Measurements from ENCODE around the gene KIAA0753. TPM values are rescaled to one million over a fixed set of nuclear protein-coding genes. Genes with fewer than 3 reads are reported as not detected.
A peak's percentile ranks its signal among the peaks of the same experiment; 100 is the strongest.

Gene KIAA0753
- polyA plus RNA-seq, 1 donor (not counting 4 experiments of a cell fraction or from before 2014, with no cell fraction given): 11.6 TPM

DNA sequence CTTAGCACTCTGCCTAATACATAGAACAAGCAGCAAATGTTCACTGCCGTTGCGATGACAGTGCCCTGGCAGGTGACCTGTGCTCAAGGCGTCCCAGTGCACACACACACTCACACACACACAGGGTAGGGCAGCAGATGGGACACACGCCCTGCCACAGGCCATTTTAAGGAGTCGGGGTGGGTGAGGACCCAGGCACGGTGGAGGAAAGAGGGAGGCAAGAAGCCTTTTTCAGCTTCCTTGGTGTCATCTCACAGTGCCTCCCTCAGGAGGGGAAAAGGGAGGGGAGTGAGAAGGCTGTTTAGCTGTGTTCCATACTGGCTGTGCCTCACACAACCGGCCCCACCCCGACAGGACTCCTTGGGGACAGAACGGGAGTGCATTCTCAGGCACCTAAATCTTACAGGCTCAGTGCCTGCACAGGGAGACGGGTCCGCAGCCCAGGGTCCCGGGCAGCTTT is 85.6 kb downstream of the KIAA0753 start:
- TF ChIP-seq, protein P1, sequence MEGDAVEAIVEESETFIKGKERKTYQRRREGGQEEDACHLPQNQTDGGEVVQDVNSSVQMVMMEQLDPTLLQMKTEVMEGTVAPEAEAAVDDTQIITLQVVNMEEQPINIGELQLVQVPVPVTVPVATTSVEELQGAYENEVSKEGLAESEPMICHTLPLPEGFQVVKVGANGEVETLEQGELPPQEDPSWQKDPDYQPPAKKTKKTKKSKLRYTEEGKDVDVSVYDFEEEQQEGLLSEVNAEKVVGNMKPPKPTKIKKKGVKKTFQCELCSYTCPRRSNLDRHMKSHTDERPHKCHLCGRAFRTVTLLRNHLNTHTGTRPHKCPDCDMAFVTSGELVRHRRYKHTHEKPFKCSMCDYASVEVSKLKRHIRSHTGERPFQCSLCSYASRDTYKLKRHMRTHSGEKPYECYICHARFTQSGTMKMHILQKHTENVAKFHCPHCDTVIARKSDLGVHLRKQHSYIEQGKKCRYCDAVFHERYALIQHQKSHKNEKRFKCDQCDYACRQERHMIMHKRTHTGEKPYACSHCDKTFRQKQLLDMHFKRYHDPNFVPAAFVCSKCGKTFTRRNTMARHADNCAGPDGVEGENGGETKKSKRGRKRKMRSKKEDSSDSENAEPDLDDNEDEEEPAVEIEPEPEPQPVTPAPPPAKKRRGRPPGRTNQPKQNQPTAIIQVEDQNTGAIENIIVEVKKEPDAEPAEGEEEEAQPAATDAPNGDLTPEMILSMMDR (optimal IDR thresholded peaks at IDR 0.05 in 1 of 3, IDR thresholded peaks at IDR 0.05 in 1 of 3, conservative IDR thresholded peaks at IDR 0.05 in 1 of 3; ENCODE audit: extremely low read depth in 1 of 3, insufficient read depth in 2 of 3, low read length in 3 of 3): peak in 1 of 3 experiments; percentile 14
- TF ChIP-seq EZH2 (IDR thresholded peaks at IDR 0.05; ENCODE audit: low read length): no peak
- peak; percentile 59 for FAIRE-seq

DNA sequence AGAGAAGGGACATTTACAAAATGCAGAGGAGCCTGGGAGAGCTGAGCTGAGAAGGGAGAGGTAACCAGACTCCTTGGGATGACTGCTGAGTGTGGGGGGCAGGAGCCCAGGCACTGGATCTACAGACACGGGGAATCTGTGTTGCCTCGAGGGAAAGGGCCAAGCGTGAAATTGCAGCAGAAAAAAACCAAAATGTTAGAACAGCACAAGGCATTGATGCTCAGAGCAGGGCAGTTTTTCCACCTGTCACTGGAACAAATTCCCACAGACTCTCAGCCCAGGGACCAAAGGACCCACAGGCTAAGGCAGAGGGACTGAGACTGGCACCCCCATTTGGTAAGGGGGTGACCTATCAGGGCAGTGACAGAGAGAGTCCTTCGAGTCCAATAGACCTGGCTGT is 86.2 kb downstream of the KIAA0753 start:
- DNase-seq (ENCODE audit: low read depth, low spot score) (no peak), FAIRE-seq (no peak)
- Histone ChIP-seq H3K9me3 (ENCODE audit: control insufficient read depth, low read depth, low read length) (no peaks in the 10 kb centered on the region), H3K4me1 (ENCODE audit: control insufficient read depth, extremely low read depth, insufficient read depth, low read length) (peaks cover 53% of the 10 kb centered on the region), H3K9ac (ENCODE audit: control insufficient read depth, extremely low read depth, insufficient read depth, low read length) (peak overlapping the region; percentile 86), H2AFZ (ENCODE audit: control insufficient read depth, low read length) (no peak overlapping the region), H3K4me2 (ENCODE audit: control insufficient read depth, extremely low read depth, insufficient read depth, low read depth, low read length) (peak overlapping the region; percentile 85), H3K36me3 (ENCODE audit: control insufficient read depth in 2 of 2, extremely low read depth in 1 of 2, insufficient read depth in 2 of 2, low read length in 2 of 2) (no peaks in the 10 kb centered on the region), H3K9me1 (ENCODE audit: control insufficient read depth, extremely low read depth, insufficient read depth, low read length) (no peaks in the 10 kb centered on the region), H3K79me2 (ENCODE audit: control insufficient read depth, insufficient read depth, low read length) (no peaks in the 10 kb centered on the region), H3K4me3 (ENCODE audit: control insufficient read depth in 2 of 3, extremely low read depth in 1 of 3, insufficient read depth in 2 of 3, low read depth in 1 of 3, low read length in 3 of 3) (peak overlapping the region in 1 of 3 experiments; percentile 83), H4K20me1 (ENCODE audit: control insufficient read depth, extremely low read depth, insufficient read depth, low read length) (no peaks in the 10 kb centered on the region), H3K27ac (ENCODE audit: control insufficient read depth, insufficient read depth, low read length) (peak overlapping the region; percentile 77), H3K27me3 (ENCODE audit: control insufficient read depth, extremely low read depth, insufficient read depth, low read length) (no peaks in the 10 kb centered on the region)
- TF ChIP-seq, protein P1 (optimal IDR thresholded peaks at IDR 0.05 in 1 of 3, IDR thresholded peaks at IDR 0.05 in 1 of 3, conservative IDR thresholded peaks at IDR 0.05 in 1 of 3; ENCODE audit: extremely low read depth in 1 of 3, insufficient read depth in 2 of 3, low read length in 3 of 3): no peak
- TF ChIP-seq EZH2 (IDR thresholded peaks at IDR 0.05; ENCODE audit: low read length): no peak
- dilution Hi-C loops (cut with MboI; ENCODE audit: extremely low pct_ligation_motif_present, low sequenced_read_pairs): no loop called here

More for the DNA sequence above, 85.6 kb downstream of the KIAA0753 start:
- dilution Hi-C loops (cut with MboI; ENCODE audit: extremely low pct_ligation_motif_present, low sequenced_read_pairs): no loop called here
- H3K4me3 ChIP-seq (ENCODE audit: control insufficient read depth in 2 of 3, extremely low read depth in 1 of 3, insufficient read depth in 2 of 3, low read depth in 1 of 3, low read length in 3 of 3): peak overlapping the region; percentile 65 to 83 (median 80)
- H3K9ac ChIP-seq (ENCODE audit: control insufficient read depth, extremely low read depth, insufficient read depth, low read length): peak overlapping the region; percentile 86
- no peaks in the 10 kb centered on the region for H3K79me2 ChIP-seq (ENCODE audit: control insufficient read depth, insufficient read depth, low read length)
- DNase-seq (ENCODE audit: low read depth, low spot score): no peak
- no peaks in the 10 kb centered on the region for H3K36me3 ChIP-seq (ENCODE audit: control insufficient read depth in 2 of 2, extremely low read depth in 1 of 2, insufficient read depth in 2 of 2, low read length in 2 of 2)
- H3K4me2 ChIP-seq (ENCODE audit: control insufficient read depth, extremely low read depth, insufficient read depth, low read depth, low read length): peak overlapping the region; percentile 85
- peak overlapping the region; percentile 78 for H2AFZ ChIP-seq (ENCODE audit: control insufficient read depth, low read length)
- no peaks in the 10 kb centered on the region for H3K27me3 ChIP-seq (ENCODE audit: control insufficient read depth, extremely low read depth, insufficient read depth, low read length)
- no peaks in the 10 kb centered on the region for H3K9me3 ChIP-seq (ENCODE audit: control insufficient read depth, low read depth, low read length)
- peaks cover 47% of the 10 kb centered on the region for H3K4me1 ChIP-seq (ENCODE audit: control insufficient read depth, extremely low read depth, insufficient read depth, low read length)
- H3K27ac ChIP-seq (ENCODE audit: control insufficient read depth, insufficient read depth, low read length): peak overlapping the region; percentile 77
- H3K9me1 ChIP-seq (ENCODE audit: control insufficient read depth, extremely low read depth, insufficient read depth, low read length): no peaks in the 10 kb centered on the region
- H4K20me1 ChIP-seq (ENCODE audit: control insufficient read depth, extremely low read depth, insufficient read depth, low read length): no peaks in the 10 kb centered on the region
